ENCODE measurements around the gene GFPT1. TPM values are rescaled to one million over a fixed set of nuclear protein-coding genes. Genes with fewer than 3 reads are reported as not detected.

Gene GFPT1
- total RNA-seq, 1 donor from 2014 or later = 30.0 TPM

- TF ChIP-seq CTCF (conservative IDR thresholded peaks at IDR 0.05) = no peak
- no peak for DNase-seq (ENCODE audit: low read depth, low spot score)
- H3K27ac Mint-ChIP-seq (ENCODE audit: unreplicated experiment) = no peak overlapping the region
- peaks cover 14% of the 10 kb centered on the region for H3K4me1 Mint-ChIP-seq
- no peaks in the 10 kb centered on the region for H3K9me3 Mint-ChIP-seq
- peak overlapping the region; percentile 69 for H3K4me3 Mint-ChIP-seq
- peaks cover 83% of the 10 kb centered on the region for H3K27me3 Mint-ChIP-seq (ENCODE audit: low read depth)
- no peaks in the 10 kb centered on the region for H3K36me3 Mint-ChIP-seq (ENCODE audit: low read depth)
Measured at GRCh38 chr2:69305712-69306392, 81.2 kb downstream of the GFPT1 start.

GRCh38 chr2:69305166-69305565 lies 81.9 kb downstream of the GFPT1 start:
- no peaks in the 10 kb centered on the region for H3K36me3 Mint-ChIP-seq (ENCODE audit: low read depth)
- no peaks in the 10 kb centered on the region for H3K9me3 Mint-ChIP-seq
- peaks cover 88% of the 10 kb centered on the region for H3K27me3 Mint-ChIP-seq (ENCODE audit: low read depth)
- no peak overlapping the region for H3K4me3 Mint-ChIP-seq
- no peak overlapping the region for H3K27ac Mint-ChIP-seq (ENCODE audit: unreplicated experiment)
- TF ChIP-seq CTCF (conservative IDR thresholded peaks at IDR 0.05) = no peak
- DNase-seq (ENCODE audit: low read depth, low spot score) = no peak
- peaks cover 13% of the 10 kb centered on the region for H3K4me1 Mint-ChIP-seq

DNA sequence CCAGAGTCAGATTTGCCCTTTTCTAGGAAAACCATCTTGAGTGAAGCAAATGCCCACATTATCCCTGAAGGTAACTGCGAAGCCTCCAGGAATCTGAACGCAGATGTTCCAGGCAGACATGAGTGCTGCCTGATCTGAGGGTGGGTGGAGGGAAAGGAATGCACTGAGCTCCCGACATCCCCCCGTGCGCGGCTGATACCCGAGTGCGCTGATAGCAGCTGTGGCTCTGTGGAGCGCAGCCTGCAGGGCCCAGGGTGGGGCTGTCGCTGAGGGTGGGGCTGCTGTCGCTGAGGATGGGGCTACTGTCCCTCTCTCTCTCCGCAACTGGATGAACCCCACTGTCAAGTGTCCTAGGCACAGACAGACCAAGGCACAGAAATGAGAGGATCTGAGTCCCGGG lies 82.4 kb downstream of the GFPT1 start:
- no peaks in the 10 kb centered on the region for H3K36me3 Mint-ChIP-seq (ENCODE audit: low read depth)
- peaks cover 8% of the 10 kb centered on the region for H3K4me1 Mint-ChIP-seq
- no peak for DNase-seq (ENCODE audit: low read depth, low spot score)
- peaks cover 90% of the 10 kb centered on the region for H3K27me3 Mint-ChIP-seq (ENCODE audit: low read depth)
- no peak overlapping the region for H3K27ac Mint-ChIP-seq (ENCODE audit: unreplicated experiment)
- no peak for TF ChIP-seq CTCF (conservative IDR thresholded peaks at IDR 0.05)
- H3K9me3 Mint-ChIP-seq = no peaks in the 10 kb centered on the region
- no peak overlapping the region for H3K4me3 Mint-ChIP-seq

GRCh38 chr2:69300650-69301049 lies 86.4 kb downstream of the GFPT1 start:
- no peak for TF ChIP-seq CTCF (conservative IDR thresholded peaks at IDR 0.05)
- Mint-ChIP-seq H3K4me1 (no peaks in the 10 kb centered on the region), H3K27me3 (ENCODE audit: low read depth) (peaks cover 81% of the 10 kb centered on the region), H3K36me3 (ENCODE audit: low read depth) (no peaks in the 10 kb centered on the region), H3K9me3 (no peaks in the 10 kb centered on the region), H3K27ac (ENCODE audit: unreplicated experiment) (no peak overlapping the region), H3K4me3 (no peak overlapping the region)
- DNase-seq (ENCODE audit: low read depth, low spot score) = no peak

DNA sequence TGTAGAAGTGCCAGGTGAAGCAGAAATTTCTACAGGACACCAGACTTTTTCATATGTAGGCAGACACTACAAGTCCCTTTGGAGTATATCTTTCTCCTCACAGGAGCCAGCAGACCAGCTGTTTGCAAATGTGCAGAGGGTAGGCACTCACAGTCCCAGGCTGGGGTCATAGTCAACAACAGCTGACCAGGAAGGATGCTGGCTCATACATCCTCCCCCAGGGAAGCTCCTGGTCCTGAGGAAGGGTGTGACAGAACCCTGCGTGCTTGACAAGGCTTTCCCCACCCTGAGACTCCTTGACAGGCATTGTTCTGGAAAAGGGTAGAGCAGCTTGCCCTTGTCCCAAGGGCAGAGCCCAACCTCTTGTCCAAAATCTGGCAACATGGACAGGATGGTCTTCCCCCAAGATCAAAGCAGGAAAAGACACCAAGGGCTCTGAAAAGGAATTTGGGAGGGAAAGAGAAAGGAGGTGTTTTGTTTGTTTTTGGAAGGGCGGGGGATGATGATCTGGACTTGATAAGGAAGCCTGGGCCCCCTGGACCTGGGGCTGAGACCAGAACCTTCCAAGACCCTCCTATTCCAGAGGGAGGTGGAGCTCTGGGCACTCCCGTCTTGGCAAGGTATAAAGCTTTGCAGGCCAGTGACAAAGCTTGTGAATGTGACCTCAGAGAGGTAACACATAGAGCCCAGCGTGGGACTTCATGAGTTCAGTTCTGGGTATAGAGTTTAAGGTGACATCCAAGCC lies 87.1 kb downstream of the GFPT1 start:
- Mint-ChIP-seq H3K4me3 (no peak overlapping the region), H3K27me3 (ENCODE audit: low read depth) (peaks cover 79% of the 10 kb centered on the region), H3K9me3 (no peaks in the 10 kb centered on the region), H3K4me1 (no peaks in the 10 kb centered on the region), H3K36me3 (ENCODE audit: low read depth) (no peaks in the 10 kb centered on the region), H3K27ac (ENCODE audit: unreplicated experiment) (no peak overlapping the region)
- TF ChIP-seq CTCF (conservative IDR thresholded peaks at IDR 0.05) = no peak
- no peak for DNase-seq (ENCODE audit: low read depth, low spot score)

Data from neural crest cell (in vitro differentiated cells).